NCI-H526 treated with DMSO at 0.1 percent for 48 hours (cell line): ENCODE data around the gene GTSF1L.
"Not testable (repeated sequence)": the region's sequence is repeated elsewhere in the genome, so short reads cannot be mapped to it uniquely, and the experiment has no call there.

Experiments used
- DNase-seq: peaks from one replicate; lab custom pipeline; 2025; lab: John Stamatoyannopoulos, UW

Gene GTSF1L

GRCh38 chr20:43726811-43727338, at the start of gene GTSF1L:
Gene GTSF1L, minus strand, starts transcription at chr20:43727002. Its CDS starts 308 bp downstream, at chr20:43726694.
- no peak for DNase-seq

GRCh38 chr20:43774754-43775153, 48.0 kb upstream of the GTSF1L start:
- no peak for DNase-seq

- DNase-seq = no peak
These were observed 44.8 kb upstream of the GTSF1L start for GRCh38 chr20:43771503-43772190.

GRCh38 chr20:43770342-43770741, 43.5 kb upstream of the GTSF1L start:
- no peak for DNase-seq

GRCh38 chr20:43767686-43768474, 41.1 kb upstream of the GTSF1L start:
- no peak for DNase-seq

GRCh38 chr20:43766917-43767316, 40.1 kb upstream of the GTSF1L start:
- no peak for DNase-seq

GRCh38 chr20:43766385-43766784, 39.6 kb upstream of the GTSF1L start:
- DNase-seq = no peak

GRCh38 chr20:43765916-43766315, 39.1 kb upstream of the GTSF1L start:
- no peak for DNase-seq

GRCh38 chr20:43762911-43763310, 36.1 kb upstream of the GTSF1L start:
- DNase-seq = no peak

GRCh38 chr20:43761386-43762340, 34.9 kb upstream of the GTSF1L start:
- no peak for DNase-seq

- not testable (repeated sequence) for DNase-seq
These were observed 31.1 kb upstream of the GTSF1L start for GRCh38 chr20:43757888-43758287.

- no peak for DNase-seq
These were observed 29.0 kb upstream of the GTSF1L start for GRCh38 chr20:43755851-43756250.

- no peak for DNase-seq
These were observed 28.6 kb upstream of the GTSF1L start for GRCh38 chr20:43755390-43755789.

GRCh38 chr20:43752561-43753301, 25.9 kb upstream of the GTSF1L start:
- DNase-seq = no peak

GRCh38 chr20:43752051-43752360, 25.2 kb upstream of the GTSF1L start:
- no peak for DNase-seq

- no peak for DNase-seq
These were observed 24.6 kb upstream of the GTSF1L start for GRCh38 chr20:43751167-43752050.

GRCh38 chr20:43750774-43751166, 24.0 kb upstream of the GTSF1L start:
- DNase-seq = no peak

GRCh38 chr20:43749734-43750294, 23.0 kb upstream of the GTSF1L start:
- DNase-seq = peak; percentile 12

- DNase-seq = no peak
These were observed 21.5 kb upstream of the GTSF1L start for GRCh38 chr20:43748274-43748673.
